Activated naive CD4-positive, alpha-beta T cell treated with Interleukin-2 at 50 U/mL for 16 hours (primary cell): ENCODE measurements around the gene MARF1.
"Not testable (repeated sequence)": the region's sequence is repeated elsewhere in the genome, so short reads cannot be mapped to it uniquely, and the experiment has no call there.

Source experiments
- DNase-seq: peaks from one replicate; pipeline ENCODE4 v3.0.0-alpha.2; 2020

The MARF1 gene

DNA sequence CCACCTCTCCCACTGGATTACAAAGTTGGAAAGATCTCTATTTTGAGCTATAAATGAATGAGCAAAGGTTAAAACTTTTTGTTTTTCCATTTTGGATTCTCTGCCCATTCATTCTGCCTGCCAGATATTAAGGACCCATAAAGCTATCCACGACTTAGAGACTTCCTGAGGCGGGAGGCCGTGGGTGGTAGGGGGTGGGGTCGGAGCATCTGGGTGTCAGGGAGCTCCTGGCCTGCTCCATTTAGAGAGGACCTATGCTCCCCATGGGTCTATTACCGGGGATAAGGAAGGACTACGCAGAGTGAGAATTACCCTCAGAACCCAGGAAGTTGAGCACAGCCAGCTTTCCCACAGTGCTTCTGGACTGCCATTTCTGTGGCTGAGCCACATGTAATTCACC lies 45.8 kb downstream of the MARF1 start:
- DNase-seq: no peak

- no peak for DNase-seq
These were observed 48.1 kb downstream of the MARF1 start for GRCh38 chr16:15594711-15595320.

- DNase-seq: no peak
These were observed 49.7 kb downstream of the MARF1 start for GRCh38 chr16:15593235-15593634.

GRCh38 chr16:15592324-15592723 lies 50.6 kb downstream of the MARF1 start:
- no peak for DNase-seq

DNA sequence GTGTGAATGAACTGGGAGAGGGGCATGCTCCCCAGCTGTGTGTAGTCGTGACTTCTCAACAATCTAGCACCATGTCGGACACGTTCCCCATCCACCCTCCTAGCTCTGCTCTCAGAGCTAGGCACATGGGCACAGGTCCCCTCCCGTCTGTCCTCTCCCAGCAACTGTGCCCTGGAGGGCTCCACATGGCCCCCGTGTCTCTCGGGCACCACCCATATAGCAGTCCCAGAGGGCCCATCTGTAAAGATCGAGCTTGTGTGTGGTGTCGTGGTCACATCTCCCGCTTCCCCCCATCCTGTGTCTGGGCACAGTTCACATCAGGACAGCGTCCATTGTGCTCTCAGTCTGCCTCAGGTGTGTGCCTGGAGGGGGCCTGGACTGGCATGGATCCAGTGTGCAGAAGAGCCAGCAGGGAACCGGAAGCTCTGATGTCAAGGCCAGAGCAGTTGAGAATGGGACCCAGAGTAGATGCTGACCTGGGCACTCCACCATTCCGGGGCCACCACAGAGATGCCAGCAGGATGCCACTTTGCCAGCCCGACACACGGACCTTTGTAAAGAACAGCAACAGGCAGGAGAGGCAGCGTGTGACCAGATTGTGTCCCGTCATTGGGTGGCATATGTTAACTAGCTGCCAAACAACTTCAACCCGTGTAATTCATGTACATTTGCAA lies 55.7 kb downstream of the MARF1 start:
- no peak for DNase-seq

GRCh38 chr16:15586716-15587115 lies 56.2 kb downstream of the MARF1 start:
- no peak for DNase-seq

GRCh38 chr16:15585956-15586355 lies 57.0 kb downstream of the MARF1 start:
- no peak for DNase-seq

DNA sequence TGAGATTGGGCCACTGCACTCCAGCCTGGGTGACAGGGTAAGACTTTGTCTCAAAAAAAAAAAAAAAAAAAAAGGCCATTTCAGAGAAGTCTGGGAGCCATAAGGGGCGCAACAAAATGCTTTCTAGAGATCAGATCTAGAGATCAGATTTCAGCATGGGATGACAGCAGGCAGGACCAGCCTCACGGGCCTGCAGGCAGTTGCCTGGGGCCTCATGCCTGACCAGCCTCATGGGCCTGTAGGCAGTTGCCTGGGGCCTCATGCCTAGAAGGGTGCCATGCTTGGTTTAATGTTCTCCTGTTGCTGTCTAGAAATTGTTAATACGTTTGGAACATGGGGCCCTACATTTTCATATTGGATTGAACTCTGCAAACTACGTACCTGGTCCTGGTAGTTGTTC lies 59.4 kb downstream of the MARF1 start:
- no peak for DNase-seq

DNA sequence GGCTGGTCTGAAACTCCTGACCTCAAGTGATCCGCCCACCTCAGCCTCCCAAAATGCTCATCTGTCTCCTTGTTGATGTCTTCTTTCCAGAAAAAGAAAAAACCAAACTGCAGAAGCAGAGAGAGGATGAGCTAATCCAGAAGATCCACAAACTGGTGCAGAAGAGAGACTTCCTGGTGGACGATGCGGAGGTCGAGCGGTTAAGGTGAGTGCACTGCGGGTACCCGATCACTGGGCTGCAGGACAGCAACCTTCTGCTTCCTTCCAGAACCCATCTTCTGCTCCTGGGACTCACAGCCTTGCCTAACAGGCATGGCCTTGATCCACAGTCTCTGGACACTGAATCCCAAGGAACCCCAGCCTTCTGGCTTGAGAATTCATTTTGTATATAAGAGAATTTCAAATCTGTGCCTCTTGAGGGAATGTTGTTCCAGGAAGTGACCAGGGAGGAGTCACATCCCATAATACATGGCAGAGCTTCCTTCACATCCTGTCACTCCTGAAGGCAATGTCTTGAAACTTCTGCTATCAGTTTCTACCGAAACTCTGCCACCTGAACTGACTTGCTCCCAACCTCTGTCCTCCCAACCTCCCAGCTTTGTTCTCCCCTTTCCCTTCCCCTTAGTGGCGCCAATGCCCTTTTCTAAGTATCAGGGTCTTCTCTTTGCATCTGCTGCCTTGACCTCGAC lies 61.7 kb downstream of the MARF1 start:
- DNase-seq: no peak

DNA sequence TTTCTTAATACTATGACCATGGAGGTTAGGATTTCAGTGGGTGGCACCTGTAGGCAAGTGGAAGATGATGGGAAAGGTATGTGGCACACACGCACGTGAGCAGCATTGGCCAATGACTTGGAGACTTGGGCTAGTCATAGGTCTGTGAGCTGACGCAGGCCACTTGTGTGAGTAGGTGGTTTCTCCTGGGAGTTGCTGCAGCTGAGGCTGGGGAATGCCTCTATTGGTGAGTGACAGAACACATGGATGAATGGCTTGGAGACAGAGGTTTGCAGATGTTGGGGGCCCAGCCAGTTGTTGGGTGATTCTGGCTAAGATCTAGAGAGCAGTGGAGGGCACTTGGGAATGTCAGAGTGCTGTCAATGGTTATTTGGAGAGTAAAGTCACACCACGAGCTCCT lies 64.1 kb downstream of the MARF1 start:
- DNase-seq: no peak

GRCh38 chr16:15576960-15577958 lies 65.7 kb downstream of the MARF1 start:
- no peak for DNase-seq

GRCh38 chr16:15575293-15576049 lies 67.5 kb downstream of the MARF1 start:
- DNase-seq: no peak

DNA sequence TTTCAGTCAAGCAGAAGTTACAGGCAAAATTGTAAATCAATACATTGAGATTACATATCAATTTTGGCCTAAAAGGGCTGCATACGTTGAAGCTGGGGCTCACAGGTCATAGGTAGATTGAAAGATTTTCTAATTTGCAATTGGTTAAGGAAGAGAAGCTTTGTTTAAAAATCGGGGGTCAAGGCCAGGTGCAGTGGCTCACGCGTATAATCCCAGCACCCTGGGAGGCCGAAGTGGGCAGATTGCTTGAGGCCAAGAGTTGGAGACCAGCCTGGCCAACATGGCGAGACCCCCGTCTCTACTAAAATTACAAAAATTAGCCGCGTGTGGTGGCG lies 68.4 kb downstream of the MARF1 start:
- DNase-seq: no peak

DNA sequence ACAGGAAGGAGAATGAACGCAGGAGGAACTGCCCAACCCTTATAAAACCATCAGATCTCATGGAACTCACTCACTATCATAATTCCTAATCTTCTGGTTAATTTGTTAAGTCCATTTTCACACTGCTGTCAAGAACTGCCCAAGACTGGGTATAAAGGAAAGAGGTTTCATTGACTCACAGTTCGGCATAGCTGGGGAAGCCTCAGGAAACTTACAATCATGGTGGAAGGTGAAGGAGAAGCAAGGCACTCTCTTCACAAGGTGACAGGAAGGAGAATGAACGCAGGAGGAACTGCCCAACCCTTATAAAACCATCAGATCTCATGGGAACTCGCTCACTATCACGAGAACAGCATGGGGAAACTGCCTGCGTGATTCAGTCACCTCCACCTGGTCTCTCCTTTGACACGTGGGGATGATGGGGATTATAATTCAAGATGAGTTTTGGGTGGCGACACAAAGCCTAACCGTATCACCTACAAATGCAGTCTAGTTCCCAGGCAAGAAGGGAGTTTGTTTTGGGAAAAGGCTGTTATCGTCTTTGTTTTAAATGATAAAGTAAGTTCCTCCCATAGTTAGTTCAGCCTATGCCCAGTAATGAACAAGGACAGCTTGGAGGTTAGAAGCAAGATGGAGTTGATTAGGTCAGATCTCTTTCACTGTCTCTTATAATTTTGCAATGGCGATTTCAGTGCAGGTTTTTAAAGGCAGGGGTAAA lies 68.9 kb downstream of the MARF1 start:
- not testable (repeated sequence) for DNase-seq

DNA sequence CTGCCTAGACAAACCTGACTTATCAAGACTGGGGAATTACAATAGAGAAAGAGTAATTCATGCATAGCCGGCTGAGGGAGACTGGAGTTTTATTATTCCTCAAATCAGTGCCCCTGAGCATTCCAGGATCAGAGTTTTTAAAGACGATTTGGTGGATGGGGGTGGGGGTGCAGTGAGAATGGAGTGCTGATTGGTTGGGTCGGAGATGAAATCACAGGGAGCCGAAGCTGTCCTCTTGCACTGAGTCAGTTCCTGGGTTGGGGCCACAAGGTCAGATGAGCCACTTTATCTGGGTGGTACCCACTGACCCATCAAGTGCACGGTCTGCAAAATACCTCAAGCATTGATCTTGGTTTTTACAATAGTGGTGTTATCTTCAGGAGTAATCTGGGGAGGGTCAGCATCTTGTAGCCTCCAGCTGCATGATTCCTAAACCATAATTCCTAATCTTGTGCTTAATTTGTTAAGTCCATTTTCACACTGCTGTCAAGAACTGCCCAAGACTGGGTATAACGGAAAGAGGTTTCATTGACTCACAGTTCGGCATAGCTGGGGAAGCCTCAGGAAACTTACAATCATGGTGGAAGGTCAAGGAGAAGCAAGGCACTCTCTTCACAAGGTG lies 69.6 kb downstream of the MARF1 start:
- DNase-seq: no peak

DNA sequence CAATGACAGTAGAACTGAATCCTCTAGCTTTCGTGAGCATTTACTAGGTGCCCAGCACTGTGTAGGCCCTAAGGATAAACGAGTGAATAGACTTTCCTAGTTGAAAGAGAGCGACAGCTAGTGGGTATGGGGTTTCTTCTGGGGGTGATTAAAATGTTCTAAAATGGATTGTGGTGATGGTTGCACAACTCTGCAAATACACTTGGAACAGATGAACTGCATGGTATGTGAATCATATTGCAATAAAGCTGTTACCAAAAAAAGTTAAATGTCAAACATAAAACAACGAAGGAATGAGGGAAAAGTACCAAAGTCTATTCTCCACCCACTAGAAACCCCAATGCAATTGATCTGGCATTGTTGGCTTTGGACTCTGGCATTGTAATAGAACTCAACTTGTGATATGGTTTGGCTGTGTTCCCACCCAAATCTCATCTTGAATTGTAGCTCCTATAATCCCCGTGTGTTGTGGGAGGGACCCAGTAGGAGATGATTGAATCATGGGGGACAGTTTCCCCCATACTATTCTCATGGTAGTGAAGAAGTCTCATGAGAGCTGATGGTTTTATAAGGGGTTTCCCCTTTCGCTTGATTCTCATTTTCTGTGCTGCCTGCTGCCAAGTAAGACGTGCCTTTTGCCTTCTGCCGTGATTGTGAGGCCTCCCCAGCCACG lies 70.5 kb downstream of the MARF1 start:
- peak; percentile 10 for DNase-seq

- DNase-seq: no peak
These were observed 71.4 kb downstream of the MARF1 start for GRCh38 chr16:15571557-15571956.

DNA sequence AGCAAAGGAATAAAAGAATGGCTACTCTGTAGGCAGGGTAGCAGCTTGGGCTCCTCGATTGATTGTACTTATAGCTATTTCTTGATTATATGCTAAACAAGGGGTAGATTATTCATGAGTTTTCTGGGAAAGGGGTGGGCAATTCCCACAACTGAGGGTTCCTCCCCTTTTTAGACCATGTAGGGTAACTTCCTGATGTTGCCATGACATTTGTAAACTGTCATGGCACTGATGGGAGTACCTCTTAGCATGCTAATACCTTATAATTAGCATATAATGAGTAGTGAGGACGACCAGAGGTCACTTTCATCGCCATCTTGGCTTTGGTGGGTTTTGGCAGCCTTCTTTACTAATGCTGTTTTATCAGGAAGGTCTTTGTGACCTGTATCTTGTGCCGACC lies 72.3 kb downstream of the MARF1 start:
- not testable (repeated sequence) for DNase-seq

DNA sequence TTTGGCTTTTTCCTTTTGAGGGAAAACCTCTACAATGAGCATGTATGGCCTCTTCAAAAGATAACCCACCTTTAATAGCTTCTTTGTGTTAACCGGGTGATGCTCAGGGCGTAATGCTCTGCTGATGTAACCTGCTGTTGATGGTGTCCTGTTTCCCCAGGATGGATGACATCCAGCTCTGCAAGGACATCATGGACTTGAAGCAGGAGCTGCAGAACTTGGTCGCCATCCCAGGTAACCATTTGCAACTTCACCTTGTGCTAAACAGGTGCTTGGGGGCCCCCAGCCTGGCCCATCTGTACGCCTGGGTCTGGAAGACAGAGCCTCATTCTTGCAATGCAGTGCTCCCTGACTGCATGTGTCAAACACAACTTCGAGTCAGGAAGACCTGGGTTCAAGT lies 75.1 kb downstream of the MARF1 start:
- DNase-seq: no peak

DNA sequence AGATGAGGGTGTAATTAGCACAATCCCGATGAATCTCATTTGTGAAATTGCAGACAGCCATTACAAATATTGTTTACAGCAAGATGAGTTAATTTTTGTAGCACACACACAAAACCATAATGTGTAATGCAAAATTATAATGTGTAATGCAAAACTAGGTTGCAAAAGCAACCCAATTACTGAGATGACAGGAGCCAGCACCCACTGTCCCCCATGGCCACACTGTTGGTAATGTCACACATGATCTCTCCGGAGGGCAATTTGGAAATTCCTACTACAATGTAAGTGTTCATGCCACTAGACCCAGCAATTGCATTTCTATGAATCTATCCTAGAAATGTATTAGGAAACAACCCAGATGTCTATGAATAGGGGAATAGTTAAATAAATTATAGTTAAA lies 76.9 kb downstream of the MARF1 start:
- DNase-seq: no peak
